ENCODE results near the gene GOLGB1.

GOLGB1 gene

GRCh38 chr3:121667333-121667732 lies 82.2 kb downstream of the GOLGB1 start:
- Mint-ChIP-seq H3K9me3 (no peaks in the 10 kb centered on the region), H3K27ac (no peak overlapping the region), H3K27me3 (no peaks in the 10 kb centered on the region), H3K4me3 (no peak overlapping the region), H3K4me1 (no peaks in the 10 kb centered on the region), H3K36me3 (peaks cover 25% of the 10 kb centered on the region)

GRCh38 chr3:121665488-121665887 lies 84.1 kb downstream of the GOLGB1 start:
- H3K27me3 Mint-ChIP-seq: no peaks in the 10 kb centered on the region
- no peak overlapping the region for H3K4me3 Mint-ChIP-seq
- H3K27ac Mint-ChIP-seq: no peak overlapping the region
- peaks cover 14% of the 10 kb centered on the region for H3K4me1 Mint-ChIP-seq
- H3K9me3 Mint-ChIP-seq: no peaks in the 10 kb centered on the region
- peaks cover 25% of the 10 kb centered on the region for H3K36me3 Mint-ChIP-seq

- H3K27ac Mint-ChIP-seq: no peak overlapping the region
- H3K36me3 Mint-ChIP-seq: peaks cover 29% of the 10 kb centered on the region
- peaks cover 36% of the 10 kb centered on the region for H3K4me1 Mint-ChIP-seq
- H3K27me3 Mint-ChIP-seq: no peaks in the 10 kb centered on the region
- no peak overlapping the region for H3K4me3 Mint-ChIP-seq
- H3K9me3 Mint-ChIP-seq: no peaks in the 10 kb centered on the region
Measured at GRCh38 chr3:121663171-121663847, 86.2 kb downstream of the GOLGB1 start.

- Mint-ChIP-seq H3K4me1 (peaks cover 41% of the 10 kb centered on the region), H3K36me3 (peaks cover 35% of the 10 kb centered on the region), H3K27ac (no peak overlapping the region), H3K4me3 (no peak overlapping the region), H3K9me3 (no peaks in the 10 kb centered on the region), H3K27me3 (no peaks in the 10 kb centered on the region)
Measured at GRCh38 chr3:121662742-121663141, 86.8 kb downstream of the GOLGB1 start.

- no peaks in the 10 kb centered on the region for H3K9me3 Mint-ChIP-seq
- peak overlapping the region; percentile 99 for H3K27ac Mint-ChIP-seq
- peaks cover 54% of the 10 kb centered on the region for H3K4me1 Mint-ChIP-seq
- peaks cover 41% of the 10 kb centered on the region for H3K36me3 Mint-ChIP-seq
- H3K4me3 Mint-ChIP-seq: peak overlapping the region; percentile 99
- no peaks in the 10 kb centered on the region for H3K27me3 Mint-ChIP-seq
Measured at GRCh38 chr3:121661376-121661775, 88.2 kb downstream of the GOLGB1 start.

DNA sequence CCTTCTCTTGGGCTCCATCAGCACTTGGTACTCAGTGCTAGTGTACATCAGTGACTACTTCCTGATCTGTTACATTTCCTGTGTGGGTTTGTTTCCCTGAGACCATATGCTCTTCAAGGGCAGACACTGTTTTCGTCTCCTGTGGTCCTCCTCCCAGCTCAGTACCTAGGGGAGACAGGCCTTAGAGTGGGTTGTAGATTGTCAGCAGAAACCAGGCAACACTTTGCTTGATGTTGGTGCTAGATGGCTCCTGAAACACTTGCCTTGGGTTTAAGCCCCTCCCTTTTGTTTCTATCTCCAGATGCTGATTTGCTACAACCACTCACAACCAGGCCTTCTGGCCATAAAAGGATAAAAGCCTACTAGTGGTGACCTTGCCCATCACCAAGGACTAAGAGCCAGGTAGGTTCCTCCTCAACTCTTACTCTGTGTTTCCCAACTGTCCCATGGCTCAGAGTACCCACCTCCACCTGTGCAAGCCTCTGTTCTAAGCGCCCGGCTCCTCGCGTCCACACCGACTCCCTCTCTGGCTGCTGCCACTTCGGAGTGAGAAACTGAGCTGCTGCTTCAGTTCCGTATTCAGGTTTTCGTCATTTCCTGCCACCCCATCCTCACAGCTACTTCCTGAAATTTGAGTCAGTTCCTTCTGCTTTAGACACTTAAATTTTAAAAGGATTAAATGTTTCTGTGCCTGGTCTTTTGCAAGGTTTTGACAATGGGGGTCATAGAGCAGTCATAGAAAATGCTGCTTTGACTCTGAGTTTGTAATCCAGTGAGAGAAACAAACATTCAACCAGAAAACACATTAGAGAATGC lies 89.0 kb downstream of the GOLGB1 start, which contains the start of gene HCLS1:
TSS of gene HCLS1 (minus strand) at position 548 of the 816 bp plus-strand sequence. CDS start 2,556 bp downstream, outside the sequence.
- Mint-ChIP-seq H3K27ac (peak within 1 kb of the TSS; percentile 99), H3K27me3 (no peaks in the 10 kb centered on the region), H3K9me3 (no peaks in the 10 kb centered on the region), H3K4me3 (peak within 1 kb of the TSS; percentile 99), H3K36me3 (peaks cover 41% of the 10 kb centered on the region), H3K4me1 (peaks cover 60% of the 10 kb centered on the region)

GRCh38 chr3:121659586-121659985 lies 90.0 kb downstream of the GOLGB1 start:
- peak overlapping the region; percentile 99 for H3K27ac Mint-ChIP-seq
- H3K4me3 Mint-ChIP-seq: peak overlapping the region; percentile 99
- peaks cover 69% of the 10 kb centered on the region for H3K4me1 Mint-ChIP-seq
- H3K27me3 Mint-ChIP-seq: no peaks in the 10 kb centered on the region
- H3K9me3 Mint-ChIP-seq: no peaks in the 10 kb centered on the region
- peaks cover 40% of the 10 kb centered on the region for H3K36me3 Mint-ChIP-seq

DNA sequence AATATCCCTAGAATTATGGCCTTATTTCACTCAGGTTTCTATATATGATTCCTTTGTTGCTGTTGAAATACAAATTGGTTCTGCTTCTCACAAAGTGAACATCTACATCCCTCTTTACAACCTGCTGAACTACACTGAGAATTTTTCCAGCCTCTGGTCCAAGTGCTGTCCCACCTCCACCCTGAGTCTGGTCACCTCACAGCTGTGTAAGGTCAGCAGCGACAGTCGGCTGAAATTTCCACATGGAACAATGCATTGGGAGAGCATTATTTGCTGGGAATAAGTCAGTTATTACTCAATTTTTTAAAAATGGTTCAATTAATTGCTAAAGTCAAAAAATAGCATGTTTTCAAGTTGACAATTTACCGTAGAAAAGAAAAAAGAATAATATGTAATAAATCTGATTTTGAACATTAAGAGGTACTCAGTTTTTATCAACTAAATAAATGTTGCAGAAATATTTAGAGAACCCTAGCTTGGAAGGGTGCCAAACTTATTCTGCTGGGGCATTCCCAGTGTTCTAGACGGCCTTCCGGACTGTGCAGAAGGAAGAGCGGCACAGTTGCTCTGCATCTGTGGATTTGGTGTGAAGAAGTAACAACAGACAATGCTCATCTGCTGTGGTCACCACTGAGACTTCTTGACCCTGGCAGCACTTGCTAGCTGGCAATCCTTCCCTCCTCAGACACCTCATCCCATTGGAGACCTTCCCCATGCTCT lies 90.7 kb downstream of the GOLGB1 start:
- Mint-ChIP-seq H3K9me3 (no peaks in the 10 kb centered on the region), H3K36me3 (peaks cover 40% of the 10 kb centered on the region), H3K27ac (peak overlapping the region; percentile 99), H3K27me3 (no peaks in the 10 kb centered on the region), H3K4me1 (peaks cover 76% of the 10 kb centered on the region), H3K4me3 (peak overlapping the region; percentile 99)

- H3K27me3 Mint-ChIP-seq: no peaks in the 10 kb centered on the region
- H3K36me3 Mint-ChIP-seq: peaks cover 44% of the 10 kb centered on the region
- peak overlapping the region; percentile 21 for H3K4me3 Mint-ChIP-seq
- peak overlapping the region; percentile 85 for H3K27ac Mint-ChIP-seq
- H3K4me1 Mint-ChIP-seq: peaks cover 91% of the 10 kb centered on the region
- no peaks in the 10 kb centered on the region for H3K9me3 Mint-ChIP-seq
Measured at GRCh38 chr3:121654493-121655385, 94.8 kb downstream of the GOLGB1 start.

- Mint-ChIP-seq H3K4me3 (peak overlapping the region; percentile 20), H3K27ac (peak overlapping the region; percentile 79), H3K4me1 (peaks cover 72% of the 10 kb centered on the region), H3K36me3 (peaks cover 29% of the 10 kb centered on the region), H3K27me3 (no peaks in the 10 kb centered on the region), H3K9me3 (no peaks in the 10 kb centered on the region)
Measured at GRCh38 chr3:121651684-121652083, 97.9 kb downstream of the GOLGB1 start.

GRCh38 chr3:121649645-121650044 lies 99.9 kb downstream of the GOLGB1 start:
- no peaks in the 10 kb centered on the region for H3K9me3 Mint-ChIP-seq
- H3K27me3 Mint-ChIP-seq: no peaks in the 10 kb centered on the region
- no peak overlapping the region for H3K4me3 Mint-ChIP-seq
- H3K27ac Mint-ChIP-seq: peak overlapping the region; percentile 41
- peaks cover 56% of the 10 kb centered on the region for H3K4me1 Mint-ChIP-seq
- peaks cover 23% of the 10 kb centered on the region for H3K36me3 Mint-ChIP-seq

DNA sequence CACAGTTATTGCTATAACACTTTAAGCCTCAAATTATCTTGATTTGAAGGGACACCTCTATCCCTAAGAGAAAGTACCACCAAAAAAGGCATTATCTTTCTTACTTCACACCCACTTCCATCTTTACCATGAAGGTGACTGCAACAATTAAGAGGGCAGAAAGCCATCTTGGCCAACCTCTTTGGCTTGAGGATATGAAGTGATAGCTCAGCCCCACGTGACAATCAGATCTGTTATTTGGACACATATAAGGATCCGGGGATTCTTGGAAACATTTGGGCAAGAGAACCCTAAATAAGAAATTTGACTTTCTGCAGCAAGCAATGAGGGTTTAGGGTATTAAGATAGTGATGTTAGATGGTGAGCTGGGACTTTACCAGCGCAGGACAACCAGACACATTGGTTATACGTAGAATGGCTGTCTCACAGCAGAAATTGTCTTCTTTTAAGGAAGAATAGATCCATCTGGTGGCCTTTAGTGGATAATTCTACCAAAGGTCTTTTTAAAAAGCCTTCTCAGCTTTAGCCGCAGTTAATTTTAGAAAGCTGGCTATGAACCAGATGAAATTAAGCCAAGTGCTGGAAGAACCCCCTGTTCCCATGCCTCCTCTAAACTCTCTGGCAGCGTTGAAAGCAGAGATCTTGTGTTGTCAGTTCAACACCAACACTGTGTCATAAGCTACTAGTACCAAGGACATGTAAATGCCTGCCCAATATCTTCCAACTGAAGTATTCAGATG lies 101.2 kb downstream of the GOLGB1 start:
- Mint-ChIP-seq H3K27ac (no peak overlapping the region), H3K9me3 (no peaks in the 10 kb centered on the region), H3K4me1 (peaks cover 48% of the 10 kb centered on the region), H3K27me3 (no peaks in the 10 kb centered on the region), H3K4me3 (no peak overlapping the region), H3K36me3 (peaks cover 27% of the 10 kb centered on the region)

DNA sequence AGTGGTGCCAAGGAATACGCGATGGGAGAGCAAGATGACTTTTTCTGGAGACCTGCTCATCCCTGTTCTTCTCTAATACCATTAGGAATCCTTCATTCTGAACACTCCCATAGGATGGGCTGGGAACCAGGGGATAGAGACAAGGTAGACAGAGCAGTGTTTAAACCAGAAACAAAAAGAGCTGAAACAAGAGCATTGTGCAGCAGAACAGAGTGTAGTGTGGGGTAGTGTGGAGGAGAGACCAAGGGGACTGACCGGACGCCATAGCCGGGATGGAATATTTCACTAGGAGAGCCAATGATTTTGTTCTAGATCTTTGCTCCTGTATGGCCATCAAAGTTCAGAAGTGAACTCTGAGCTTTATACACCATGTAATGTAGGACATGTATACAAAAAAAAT lies 104.5 kb downstream of the GOLGB1 start:
- H3K4me3 Mint-ChIP-seq: no peak overlapping the region
- no peaks in the 10 kb centered on the region for H3K9me3 Mint-ChIP-seq
- H3K4me1 Mint-ChIP-seq: peaks cover 41% of the 10 kb centered on the region
- H3K36me3 Mint-ChIP-seq: peaks cover 33% of the 10 kb centered on the region
- H3K27ac Mint-ChIP-seq: no peak overlapping the region
- no peaks in the 10 kb centered on the region for H3K27me3 Mint-ChIP-seq

GRCh38 chr3:121642601-121643314 lies 106.8 kb downstream of the GOLGB1 start:
- H3K27me3 Mint-ChIP-seq: no peaks in the 10 kb centered on the region
- H3K4me1 Mint-ChIP-seq: peaks cover 38% of the 10 kb centered on the region
- peaks cover 31% of the 10 kb centered on the region for H3K36me3 Mint-ChIP-seq
- H3K27ac Mint-ChIP-seq: peak overlapping the region; percentile 79
- H3K9me3 Mint-ChIP-seq: no peaks in the 10 kb centered on the region
- no peak overlapping the region for H3K4me3 Mint-ChIP-seq
